Measurements from ENCODE around the gene CADPS2.

CADPS2 gene

GRCh38 chr7:122442929-122443328, 443.3 kb downstream of the CADPS2 start:
- no peak for TF ChIP-seq CTCF (IDR thresholded peaks at IDR 0.05; ENCODE audit: low read depth, low read length, missing control alignments)
- no peak overlapping the region for H3K4me3 ChIP-seq (replicated peaks; ENCODE audit: low read depth, low read length)
- DNase-seq (ENCODE audit: extremely low read depth, low read depth), result no peak

DNA sequence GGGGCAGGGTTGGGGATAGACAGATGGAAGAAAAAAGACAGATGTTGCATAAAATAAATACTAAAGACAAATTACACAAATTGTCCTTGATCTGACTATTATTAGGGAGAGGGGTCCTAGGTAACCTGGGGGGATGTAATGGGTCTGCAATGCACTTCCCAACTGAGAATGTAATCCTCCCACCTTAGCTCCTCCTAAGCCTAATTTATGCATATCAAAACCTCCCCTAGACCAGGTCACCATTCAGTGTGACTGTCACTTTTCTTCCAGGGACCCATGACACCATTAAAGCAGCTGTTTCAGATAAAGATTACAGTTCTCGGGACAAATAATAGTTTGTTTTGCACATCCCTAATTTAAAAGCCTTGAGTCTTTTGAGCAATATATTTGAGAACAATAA, 447.8 kb downstream of the CADPS2 start:
- no peak overlapping the region for H3K4me3 ChIP-seq (replicated peaks; ENCODE audit: low read depth, low read length)
- no peak for DNase-seq (ENCODE audit: extremely low read depth, low read depth)
- no peak for TF ChIP-seq CTCF (IDR thresholded peaks at IDR 0.05; ENCODE audit: low read depth, low read length, missing control alignments)

DNA sequence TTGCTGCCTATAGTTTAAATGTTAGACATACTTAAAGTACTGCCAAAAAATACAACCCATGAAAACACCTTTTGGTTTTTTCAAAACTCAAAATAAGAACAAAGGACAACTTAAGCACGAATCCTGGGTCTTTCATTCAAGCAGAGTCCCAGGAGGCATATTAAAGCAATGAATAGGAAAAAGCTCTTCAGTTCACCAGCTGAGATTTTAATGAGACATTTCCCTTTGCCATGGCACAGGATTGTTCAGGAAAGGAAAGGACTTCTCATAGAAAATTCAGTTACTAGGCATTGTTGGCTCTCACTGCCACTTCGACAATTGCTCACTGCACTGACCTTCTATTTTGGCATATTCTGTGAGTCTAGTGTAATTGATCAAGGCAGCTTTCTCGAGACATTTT, 448.3 kb downstream of the CADPS2 start:
- no peak overlapping the region for H3K4me3 ChIP-seq (replicated peaks; ENCODE audit: low read depth, low read length)
- no peak for TF ChIP-seq CTCF (IDR thresholded peaks at IDR 0.05; ENCODE audit: low read depth, low read length, missing control alignments)
- no peak for DNase-seq (ENCODE audit: extremely low read depth, low read depth)

DNA sequence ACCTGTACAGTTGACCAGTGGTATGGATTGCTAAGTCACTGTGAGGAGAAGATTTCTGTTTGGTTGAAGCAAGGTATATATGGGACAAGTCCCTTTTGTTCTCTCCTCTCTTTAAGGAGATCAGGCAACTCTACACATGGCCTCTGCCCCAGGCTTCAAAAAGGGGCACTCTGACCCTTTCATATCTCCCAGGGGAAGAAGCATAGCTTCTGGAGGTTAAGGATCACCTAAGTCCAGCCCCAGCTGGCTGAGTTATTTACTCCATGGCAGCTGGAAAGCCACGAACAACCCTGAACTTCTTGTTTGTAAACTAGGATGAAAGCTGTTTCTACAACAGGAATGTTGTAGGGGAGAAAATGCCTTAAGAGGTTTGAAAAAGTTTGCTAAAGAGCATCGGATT, 452.5 kb downstream of the CADPS2 start:
- DNase-seq (ENCODE audit: extremely low read depth, low read depth), result no peak
- no peak overlapping the region for H3K4me3 ChIP-seq (replicated peaks; ENCODE audit: low read depth, low read length)
- TF ChIP-seq CTCF (IDR thresholded peaks at IDR 0.05; ENCODE audit: low read depth, low read length, missing control alignments), result no peak

DNA sequence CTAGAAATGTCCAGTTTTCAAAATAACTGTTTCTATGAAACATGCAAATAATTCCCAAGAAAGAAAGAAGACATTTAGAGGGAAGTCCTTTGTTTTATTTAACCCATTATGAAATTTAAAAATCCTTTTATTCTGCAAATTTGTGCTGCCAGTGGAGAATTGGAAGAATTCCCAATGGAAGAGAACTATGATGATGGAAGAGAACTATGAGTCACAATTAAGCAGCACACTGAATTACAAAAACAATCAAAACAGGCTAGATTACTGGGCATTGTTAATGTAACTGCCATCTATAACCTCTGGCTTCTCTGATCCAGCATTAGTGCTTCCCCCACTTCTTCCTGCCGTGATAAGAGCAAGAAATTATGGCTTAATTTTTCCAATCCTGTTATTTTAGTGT, 455.6 kb downstream of the CADPS2 start:
- no peak overlapping the region for H3K4me3 ChIP-seq (replicated peaks; ENCODE audit: low read depth, low read length)
- DNase-seq (ENCODE audit: extremely low read depth, low read depth), result no peak
- TF ChIP-seq CTCF (IDR thresholded peaks at IDR 0.05; ENCODE audit: low read depth, low read length, missing control alignments), result no peak

GRCh38 chr7:122429926-122430325, 456.3 kb downstream of the CADPS2 start:
- no peak for TF ChIP-seq CTCF (IDR thresholded peaks at IDR 0.05; ENCODE audit: low read depth, low read length, missing control alignments)
- no peak for DNase-seq (ENCODE audit: extremely low read depth, low read depth)
- no peak overlapping the region for H3K4me3 ChIP-seq (replicated peaks; ENCODE audit: low read depth, low read length)

DNA sequence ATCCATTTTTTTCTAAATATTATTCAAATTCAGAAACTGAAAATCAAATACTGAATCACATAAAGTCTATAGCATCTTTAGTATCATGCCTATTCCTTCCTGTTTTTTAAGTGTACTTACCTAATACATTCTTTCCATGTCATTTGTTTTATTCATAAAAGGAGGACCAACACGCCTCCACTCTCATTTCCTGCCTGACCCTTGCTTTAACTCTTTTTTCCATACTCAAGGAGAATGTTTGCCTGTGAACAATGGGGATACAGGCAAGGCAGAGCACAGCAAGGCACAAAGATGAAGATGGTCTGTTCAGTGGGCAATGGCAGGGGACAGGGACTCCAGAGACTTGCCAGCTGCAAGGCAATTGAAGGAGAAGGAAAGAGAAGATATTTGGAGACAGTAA, 460.5 kb downstream of the CADPS2 start:
- no peak for TF ChIP-seq CTCF (IDR thresholded peaks at IDR 0.05; ENCODE audit: low read depth, low read length, missing control alignments)
- no peak overlapping the region for H3K4me3 ChIP-seq (replicated peaks; ENCODE audit: low read depth, low read length)
- no peak for DNase-seq (ENCODE audit: extremely low read depth, low read depth)
